RWPE1 (cell line): ENCODE measurements around the gene PLA2G4B.

Source experiments
- CTCF ChIA-PET: fragments of 350-600 bp; sonication (Branson Sonifier 250); formaldehyde crosslinking; extraction: SDS; loops from one replicate; lab custom pipeline; 2021; lab: Yijun Ruan, JAX
- POLR2A ChIA-PET: fragments of 400-600 bp; formaldehyde crosslinking; extraction: SDS; loops from one replicate; lab custom pipeline; 2020; ENCODE audit warnings: antibody characterized with exemption; ENCODE audit not compliant: low non-redundant PET; lab: Yijun Ruan, JAX
- DNase-seq: peaks from one replicate; pipeline ENCODE4 v3.0.0; 2012; ENCODE audit warnings: low spot score
- H3K27ac ChIP-seq: fragments of 450-650 bp; 2 replicates; pipeline ENCODE4 v1.5.1; 2017
- TF ChIP-seq, protein P1 (sequence below): fragments of 450-650 bp; conservative IDR thresholded peaks from 2 replicates; pipeline ENCODE4 v1.5.1; 2017; ENCODE audit warnings: low read depth, mild to moderate bottlenecking

PLA2G4B gene

DNA sequence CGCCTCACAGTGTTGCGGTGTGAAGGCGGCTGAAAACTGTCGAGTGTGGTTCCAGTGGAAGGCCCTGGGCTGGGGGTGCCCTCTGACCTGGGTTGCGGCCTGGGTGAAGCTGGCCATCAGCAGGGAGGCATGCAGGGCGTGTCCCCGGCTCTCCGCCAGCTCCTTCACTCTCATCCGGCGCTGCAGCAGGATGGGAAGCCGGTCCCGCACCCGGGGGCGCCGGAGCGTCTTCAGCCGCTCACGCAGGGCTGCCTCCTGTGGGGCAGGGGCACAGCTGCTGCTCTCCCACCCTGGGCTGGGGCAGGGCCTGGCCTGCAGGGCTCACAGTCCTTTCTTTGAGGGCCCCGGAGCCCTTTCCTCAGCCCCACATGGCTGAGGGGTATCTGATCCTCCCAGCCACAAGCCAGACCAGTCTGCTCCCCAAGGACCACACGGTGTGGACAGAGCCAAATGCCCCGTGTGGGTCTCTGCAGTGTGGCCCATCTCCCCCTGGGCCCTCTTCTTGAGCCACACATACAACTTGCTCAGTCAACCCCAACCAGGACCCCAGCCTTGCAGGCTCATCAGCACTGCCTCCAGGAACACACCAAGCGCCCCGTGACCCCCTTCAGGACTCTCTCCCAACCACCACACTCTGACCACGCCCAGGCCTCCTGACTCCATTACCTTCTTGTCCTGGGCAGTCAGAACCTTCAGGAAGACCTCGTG is 28.4 kb downstream of the PLA2G4B start:
- no peak for DNase-seq
- ChIA-PET POLR2A (no interaction called here), CTCF (no interaction called here)
- TF ChIP-seq, protein P1, sequence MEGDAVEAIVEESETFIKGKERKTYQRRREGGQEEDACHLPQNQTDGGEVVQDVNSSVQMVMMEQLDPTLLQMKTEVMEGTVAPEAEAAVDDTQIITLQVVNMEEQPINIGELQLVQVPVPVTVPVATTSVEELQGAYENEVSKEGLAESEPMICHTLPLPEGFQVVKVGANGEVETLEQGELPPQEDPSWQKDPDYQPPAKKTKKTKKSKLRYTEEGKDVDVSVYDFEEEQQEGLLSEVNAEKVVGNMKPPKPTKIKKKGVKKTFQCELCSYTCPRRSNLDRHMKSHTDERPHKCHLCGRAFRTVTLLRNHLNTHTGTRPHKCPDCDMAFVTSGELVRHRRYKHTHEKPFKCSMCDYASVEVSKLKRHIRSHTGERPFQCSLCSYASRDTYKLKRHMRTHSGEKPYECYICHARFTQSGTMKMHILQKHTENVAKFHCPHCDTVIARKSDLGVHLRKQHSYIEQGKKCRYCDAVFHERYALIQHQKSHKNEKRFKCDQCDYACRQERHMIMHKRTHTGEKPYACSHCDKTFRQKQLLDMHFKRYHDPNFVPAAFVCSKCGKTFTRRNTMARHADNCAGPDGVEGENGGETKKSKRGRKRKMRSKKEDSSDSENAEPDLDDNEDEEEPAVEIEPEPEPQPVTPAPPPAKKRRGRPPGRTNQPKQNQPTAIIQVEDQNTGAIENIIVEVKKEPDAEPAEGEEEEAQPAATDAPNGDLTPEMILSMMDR = no peak
- no peak overlapping the region for H3K27ac ChIP-seq

DNA sequence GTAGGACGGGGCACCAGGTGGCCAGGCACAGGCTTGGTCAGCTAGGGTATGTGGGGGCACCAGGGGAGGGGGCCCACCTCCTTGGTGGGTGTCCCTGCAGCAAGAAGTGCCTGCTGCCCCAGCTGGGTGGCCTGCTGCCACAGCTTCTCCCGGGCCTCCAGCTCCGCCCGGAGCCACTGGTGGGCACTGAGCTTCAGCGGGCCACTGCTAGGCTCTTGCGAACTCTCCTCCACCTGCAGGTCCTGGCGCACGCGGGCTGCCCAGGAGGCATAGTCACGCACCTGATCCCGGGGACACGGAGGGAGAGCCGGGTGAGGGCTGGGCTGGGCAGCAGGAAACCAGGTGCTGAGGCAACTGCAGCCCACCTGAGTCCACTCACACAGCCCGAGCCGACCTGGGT is 29.7 kb downstream of the PLA2G4B start:
- H3K27ac ChIP-seq = no peak overlapping the region
- TF ChIP-seq, protein P1 = no peak
- ChIA-PET CTCF (no interaction called here), POLR2A (no interaction called here)
- no peak for DNase-seq

DNA sequence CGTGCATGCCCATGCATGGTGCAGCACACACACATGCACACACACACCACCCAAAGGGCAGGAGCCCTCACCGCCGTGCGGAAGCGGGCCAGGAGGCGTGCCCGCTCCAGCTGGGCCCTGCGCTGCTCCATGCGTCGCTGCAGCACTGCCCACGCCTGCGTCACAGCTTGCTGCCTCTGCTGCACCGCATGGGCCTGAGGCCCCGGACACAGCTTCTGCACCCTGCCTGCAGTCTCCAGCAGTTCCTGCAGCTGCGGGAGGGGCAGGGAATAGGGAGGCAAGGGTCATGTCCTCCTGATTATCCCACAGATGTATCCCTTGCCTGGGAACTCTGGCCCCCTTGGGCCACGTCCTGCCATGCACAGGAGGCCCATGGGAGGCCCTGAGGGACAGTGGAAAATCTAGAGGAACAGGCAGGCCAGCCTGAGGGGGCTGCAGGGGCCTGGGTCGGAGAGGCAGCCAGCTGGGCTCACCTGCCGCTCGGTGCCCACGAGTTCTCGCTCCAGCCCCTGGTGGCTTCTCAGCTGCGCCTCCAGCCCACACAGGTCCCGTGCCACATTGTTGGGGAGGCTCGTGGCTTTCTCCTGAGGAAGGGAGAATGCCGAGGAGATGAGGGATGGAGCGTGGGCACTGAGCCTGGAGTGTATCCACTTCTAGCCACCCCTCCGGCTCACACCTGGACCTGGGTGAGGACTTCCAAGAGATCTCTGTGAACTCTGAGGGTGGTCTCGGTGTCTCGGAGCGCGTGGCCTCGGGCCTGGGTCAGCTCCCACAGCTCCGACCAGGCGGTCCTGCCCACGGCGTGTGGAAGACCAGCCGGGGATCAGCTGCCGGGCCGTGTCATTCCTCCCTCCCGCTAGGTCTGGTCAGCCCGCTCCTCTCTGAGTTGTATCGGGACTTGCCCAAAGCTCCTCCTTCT is 31.4 kb downstream of the PLA2G4B start:
- ChIA-PET CTCF (no interaction called here), POLR2A (interaction anchor here (1.2 kb wide), 1 partner anchor 25 kb away, joined by 4 read pairs; no protein-coding TSS in a partner anchor)
- no peak for DNase-seq
- TF ChIP-seq, protein P1 = no peak
- peak overlapping the region; percentile 9; the same call in 1 of the 2 replicates for H3K27ac ChIP-seq

DNA sequence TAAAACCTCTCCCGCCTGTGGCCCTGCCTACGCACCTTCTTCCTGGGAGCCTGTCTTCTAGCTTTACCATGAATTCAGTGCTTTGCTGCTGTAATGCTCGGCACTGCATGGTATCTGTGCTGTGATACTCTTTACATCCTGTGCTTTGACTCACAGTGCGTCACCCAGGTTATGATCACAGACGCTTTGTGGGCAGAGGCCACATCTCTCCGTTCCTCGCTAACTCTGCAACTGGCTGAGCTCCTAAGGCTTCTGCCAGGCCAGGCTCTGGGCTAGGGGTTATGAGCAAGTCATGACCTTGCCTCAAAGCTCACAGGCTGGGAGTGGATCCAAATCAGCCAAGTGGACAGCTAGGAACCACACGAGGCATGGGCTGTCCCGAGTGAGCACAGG is 32.0 kb downstream of the PLA2G4B start:
- POLR2A ChIA-PET = interaction anchor here (1.2 kb wide), 1 partner anchor 24 kb away, joined by 4 read pairs; no protein-coding TSS in a partner anchor
- peak overlapping the region; percentile 9; the same call in 1 of the 2 replicates for H3K27ac ChIP-seq
- TF ChIP-seq, protein P1 = no peak
- CTCF ChIA-PET = no interaction called here
- peak; percentile 79 for DNase-seq

DNA sequence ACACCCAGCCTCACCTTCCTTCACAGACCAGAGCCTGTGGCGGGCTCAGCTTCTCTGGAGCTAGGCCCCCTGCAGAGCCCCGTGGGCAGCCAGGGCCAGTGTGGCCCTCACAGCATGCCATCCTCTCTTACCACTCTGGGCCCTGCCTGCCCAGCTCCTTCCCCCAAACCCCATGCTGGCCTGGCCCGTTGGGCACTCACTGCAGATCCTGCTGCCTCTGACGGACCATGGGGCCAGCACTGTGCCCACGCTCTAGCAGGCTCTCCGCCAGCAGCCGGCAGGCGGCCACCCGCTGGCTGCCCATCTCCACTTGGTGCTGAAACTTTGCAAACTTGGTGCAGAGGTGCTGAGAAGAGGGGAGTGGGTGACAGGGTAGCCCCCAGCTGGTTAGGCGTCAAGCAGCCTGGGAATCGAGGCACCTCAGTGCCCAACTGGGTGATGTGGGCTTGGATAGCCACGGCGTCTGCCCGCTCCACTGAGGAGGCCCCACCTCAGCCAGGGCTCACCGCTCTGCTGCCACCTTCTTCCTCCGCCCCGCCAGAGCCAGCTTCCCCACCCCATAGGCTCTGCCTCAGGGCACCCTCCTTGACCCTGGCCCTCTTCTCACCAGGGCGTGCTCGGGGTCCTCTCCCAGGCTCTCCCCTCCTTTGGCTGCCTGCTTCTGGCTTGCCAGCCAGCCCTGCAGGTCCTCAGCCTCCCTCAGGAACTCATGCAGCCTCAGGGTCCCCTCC is 32.7 kb downstream of the PLA2G4B start:
- DNase-seq = no peak
- peak overlapping the region; percentile 9; the same call in 1 of the 2 replicates for H3K27ac ChIP-seq
- TF ChIP-seq, protein P1 = no peak
- CTCF ChIA-PET = no interaction called here
- POLR2A ChIA-PET = interaction anchor here (1.2 kb wide), 1 partner anchor 23 kb away, joined by 4 read pairs; no protein-coding TSS in a partner anchor
